GM12874 (cell line): Measurements from ENCODE around the gene SMIM8.

ENCODE experiments used
- CTCF ChIP-seq: IDR thresholded peaks from 2 replicates; pipeline ENCODE4 v1.5.1; 2011; ENCODE audit warnings: low read depth, mild to moderate bottlenecking, control low read depth, low read length, moderate library complexity; ENCODE audit not compliant: insufficient read depth

SMIM8 gene

DNA sequence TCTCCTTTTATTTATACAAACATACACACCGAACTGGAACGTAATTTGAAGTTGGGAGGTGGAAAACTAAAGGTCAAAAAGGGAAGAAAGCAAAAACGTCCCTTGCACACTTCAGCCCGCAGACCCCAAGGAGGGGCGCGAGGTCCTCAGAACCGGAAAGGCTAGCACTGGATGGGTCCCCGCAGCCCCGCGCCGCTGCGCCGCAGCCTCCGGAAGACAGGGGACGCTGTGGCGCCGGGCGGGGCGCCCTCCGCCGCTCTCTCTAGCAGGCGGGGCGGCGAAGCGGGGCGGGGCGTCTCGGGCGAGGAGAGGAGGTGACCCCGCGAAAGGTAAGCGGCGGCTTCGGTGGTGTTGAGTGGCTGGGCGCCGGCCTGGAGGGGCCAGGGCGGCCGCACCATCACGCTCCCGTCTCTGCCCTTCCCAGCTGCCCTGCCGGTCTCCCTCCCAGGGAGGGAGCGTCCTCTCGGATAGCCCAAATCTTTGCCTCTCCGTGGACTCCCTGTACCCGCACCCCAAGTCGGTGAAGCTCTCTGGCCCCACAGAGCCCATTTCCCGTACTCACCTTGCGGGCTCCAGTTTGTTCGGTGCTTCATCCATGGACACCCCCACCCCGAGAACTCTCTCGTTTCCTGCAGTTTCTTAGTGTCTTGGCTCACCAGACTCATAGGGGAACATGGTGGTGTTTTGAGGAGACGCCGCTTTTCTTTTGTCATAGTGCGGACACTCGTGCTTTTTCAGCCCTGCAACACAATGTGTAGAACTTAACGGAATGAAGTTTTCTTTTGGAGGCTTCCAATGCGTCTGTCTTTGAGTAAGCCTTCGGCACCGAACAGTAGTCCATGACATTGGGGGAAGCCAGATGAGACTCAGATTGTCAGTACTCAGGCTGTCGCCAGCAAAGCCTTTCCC is at the start of gene SMIM8:
SMIM8 (plus strand) TSS at position 285 of the 909 bp plus-strand sequence. CDS start 14,444 bp downstream, outside the sequence.
- peak; percentile 100 for TF ChIP-seq CTCF

DNA sequence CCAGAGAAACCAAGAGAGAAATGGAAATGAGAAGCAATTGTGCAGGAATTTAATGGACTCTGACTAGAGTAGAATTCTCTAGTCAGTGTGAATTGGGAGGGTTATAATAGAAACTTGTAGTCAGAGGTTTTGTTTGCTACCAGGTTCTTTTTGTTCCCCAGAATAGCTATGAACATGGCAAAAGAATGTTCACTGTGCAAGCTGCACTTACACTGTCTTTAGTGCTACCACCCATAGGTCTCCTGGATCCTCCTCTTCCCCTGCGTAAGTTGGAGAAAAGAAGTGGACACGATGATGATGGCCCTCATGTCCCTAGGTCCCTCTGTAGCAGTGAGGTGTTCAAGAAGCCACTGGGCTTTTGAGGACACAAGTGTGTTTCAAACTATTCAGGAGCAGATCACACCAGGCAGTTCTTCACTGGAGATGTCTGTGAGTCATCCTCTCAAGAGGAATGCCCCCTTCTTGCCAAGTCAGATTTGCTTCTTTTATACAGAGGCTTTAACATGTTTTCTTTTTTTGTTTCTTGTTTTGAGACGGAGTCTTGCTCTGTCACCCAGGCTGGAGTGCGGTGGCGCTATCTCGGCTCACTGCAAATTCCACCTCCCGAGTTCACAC is 47.6 kb upstream of the SMIM8 start:
- TF ChIP-seq CTCF: no peak

DNA sequence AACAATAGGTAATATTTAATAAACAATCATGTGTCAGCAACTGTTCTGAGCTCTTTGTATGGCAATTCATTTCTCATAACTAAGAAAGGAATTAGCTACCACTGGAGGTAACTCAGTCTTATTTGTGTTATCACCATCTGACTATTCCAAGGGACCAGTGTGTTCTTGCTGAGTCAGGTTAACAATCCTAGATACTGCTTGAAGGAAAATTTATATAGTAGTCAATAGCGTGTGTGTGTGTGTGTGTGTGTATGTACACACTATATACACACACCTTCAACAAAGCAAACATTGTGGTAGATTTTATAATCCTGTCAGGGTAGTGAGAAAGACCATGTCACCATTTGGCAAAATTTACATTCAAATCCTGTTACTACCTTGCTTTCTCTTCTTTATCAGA is 45.8 kb upstream of the SMIM8 start:
- TF ChIP-seq CTCF: no peak

DNA sequence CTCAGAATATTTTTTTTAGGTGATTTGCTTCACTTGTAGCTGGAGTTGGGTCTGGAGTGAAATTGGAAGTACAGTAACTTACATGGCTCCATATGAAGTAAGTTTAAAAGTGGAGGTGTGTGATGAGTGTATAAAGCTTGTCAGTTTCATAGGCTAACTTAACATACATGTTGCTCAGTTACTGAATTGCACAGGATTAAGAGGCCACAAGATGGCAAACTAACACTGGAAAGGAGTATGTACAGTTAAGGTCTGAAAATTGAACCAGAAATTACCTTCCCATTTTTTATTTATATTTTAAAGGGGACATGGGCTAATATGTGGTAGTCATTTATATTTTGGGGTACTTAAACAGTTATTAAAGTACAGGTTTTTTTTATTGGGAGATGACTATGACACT is 45.3 kb upstream of the SMIM8 start:
- TF ChIP-seq CTCF: no peak

DNA sequence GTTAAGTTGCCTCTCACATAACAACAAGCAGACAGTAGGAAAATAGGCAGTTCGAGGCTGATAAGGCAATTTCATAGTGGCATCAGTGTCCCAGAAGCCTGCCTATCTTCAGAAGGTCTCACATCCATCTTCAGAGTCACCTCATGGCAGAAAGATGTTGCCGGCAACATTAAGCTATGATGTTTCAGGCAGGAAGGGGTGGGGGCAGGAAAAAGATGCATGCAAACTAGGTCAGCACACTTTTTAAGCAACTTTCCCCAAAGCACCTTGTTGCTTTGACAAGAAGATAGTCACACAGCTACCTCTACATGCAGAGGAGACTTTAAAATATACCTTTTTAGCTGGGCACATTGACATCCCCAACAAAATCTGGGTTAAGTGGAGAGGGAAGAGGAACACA is 43.2 kb upstream of the SMIM8 start:
- TF ChIP-seq CTCF: no peak

- no peak for TF ChIP-seq CTCF
Measured at GRCh38 chr6:87281426-87281825, 41.0 kb upstream of the SMIM8 start.

- no peak for TF ChIP-seq CTCF
Measured at GRCh38 chr6:87282743-87283142, 39.6 kb upstream of the SMIM8 start.
